GM12878 (cell line): Measurements from ENCODE around the gene KRTAP10-1. TPM values are rescaled to one million over a fixed set of nuclear protein-coding genes. Genes with fewer than 3 reads are reported as not detected.

Experiments used
- ATAC-seq: fragments of 200-7000 bp; cut with Tn5 transposase; 3 replicates; pipeline ENCODE4 v1.9.1; 2020; ENCODE audit warnings: mild to moderate bottlenecking, moderate library complexity
- BruUV-seq: library from RNA; stranded (reverse); fragments of 400-500 nt; replicated peaks from 2 replicates; lab custom pipeline; 2021; lab: Mats Ljungman, UMichigan
- CTCF ChIA-PET: fragments of 300-600 bp; sonication (Branson Sonifier 250); formaldehyde crosslinking; extraction: SDS; loops from one replicate; lab custom pipeline; 2021; ENCODE audit warnings: inconsistent platforms; lab: Yijun Ruan, JAX
- POLR2A ChIA-PET: fragments of 350-600 bp; formaldehyde crosslinking; extraction: SDS; loops from one replicate; lab custom pipeline; 2021; ENCODE audit warnings: inconsistent platforms; lab: Charles Lee
- RAD21 ChIA-PET: fragments of 300-600 bp; sonication (Branson Sonifier 250); formaldehyde crosslinking; loops from one replicate; lab custom pipeline; 2023; ENCODE audit warnings: antibody characterized with exemption; ENCODE audit not compliant: unreplicated experiment; lab: Charles Lee
- SMC1A ChIA-PET: fragments of 300-600 bp; sonication (Branson Sonifier 250); formaldehyde crosslinking; loops from one replicate; lab custom pipeline; 2023; ENCODE audit not compliant: unreplicated experiment, uncharacterized antibody; lab: Charles Lee
- DNase-seq: peaks from one replicate; pipeline ENCODE4 v3.0.0-alpha.2; 2011; ENCODE audit warnings: low read depth, low spot score
- FAIRE-seq: peaks from 3 replicates; lab custom pipeline; 2011; peaks lifted over from hg19 to GRCh38; lab: Jason Lieb, UNC
- H2AFZ ChIP-seq: 2 replicates; pipeline ENCODE4 v1.6.0; 2011; ENCODE audit warnings: low read depth, low read length, control low read depth; ENCODE audit not compliant: control insufficient read depth
- H3K27ac ChIP-seq: 2 replicates; pipeline ENCODE4 v1.5.1; 2011; ENCODE audit warnings: control low read depth; ENCODE audit not compliant: control insufficient read depth, insufficient read depth
- H3K27me3 ChIP-seq, 2 experiments: replicated peaks in 1 of 2; 2 replicates each; pipeline versions ENCODE4 v1.6.0 to v1.6.1; 2011; ENCODE audit warnings: low read length in 1 of 2; ENCODE audit not compliant: control insufficient read depth in 2 of 2, insufficient read depth in 2 of 2
- H3K36me3 ChIP-seq, 2 experiments: 2 replicates each; pipeline ENCODE4 v1.5.1; 2011; ENCODE audit warnings: low read length in 1 of 2; ENCODE audit not compliant: control insufficient read depth in 2 of 2, insufficient read depth in 2 of 2
- H3K4me1 ChIP-seq: 2 replicates; pipeline ENCODE4 v1.6.1; 2011; ENCODE audit warnings: mild to moderate bottlenecking, low read length, moderate library complexity, mixed read lengths; ENCODE audit not compliant: control insufficient read depth, insufficient read depth
- H3K4me2 ChIP-seq: 2 replicates; pipeline ENCODE4 v1.6.0; 2011; ENCODE audit warnings: control low read depth; ENCODE audit not compliant: control insufficient read depth, insufficient read depth
- H3K4me3 ChIP-seq: fragments of 200-600 bp; sonication (generic); 2 replicates; pipeline ENCODE4 v1.5.1; 2016
- H3K79me2 ChIP-seq: 2 replicates; pipeline ENCODE4 v1.6.0; 2011; ENCODE audit warnings: low read length; ENCODE audit not compliant: control insufficient read depth, insufficient read depth
- H3K9ac ChIP-seq: 2 replicates; pipeline ENCODE4 v1.8.0; 2011; ENCODE audit warnings: low read length, control low read depth, mixed read lengths; ENCODE audit not compliant: control insufficient read depth, insufficient read depth
- H3K9me3 ChIP-seq: replicated peaks from 3 replicates; pipeline ENCODE4 v1.5.1; 2011; ENCODE audit warnings: mild to moderate bottlenecking, low read length; ENCODE audit not compliant: control insufficient read depth, insufficient read depth
- H4K20me1 ChIP-seq: 2 replicates; pipeline ENCODE4 v1.6.0; 2011; ENCODE audit not compliant: control insufficient read depth, insufficient read depth
- CREB1 ChIP-seq: IDR thresholded peaks from 2 replicates; pipeline ENCODE4 v1.6.1; 2012; ENCODE audit warnings: low read depth, mild to moderate bottlenecking, inconsistent platforms
- CREM ChIP-seq: IDR thresholded peaks from 2 replicates; pipeline ENCODE4 v1.6.1; 2014; ENCODE audit warnings: antibody characterized with exemption, low read depth
- DPF2 ChIP-seq: fragments of 450-650 bp; IDR thresholded peaks from 2 replicates; pipeline ENCODE4 v1.6.1; 2017; ENCODE audit warnings: mild to moderate bottlenecking
- EGR1 ChIP-seq, 2 experiments: IDR thresholded peaks; 1 replicate in 1 of 2; 2 replicates in 1 of 2; pipeline ENCODE4 v1.6.1; 2011 to 2012; ENCODE audit warnings: low read depth in 2 of 2, low read length in 2 of 2, borderline replicate concordance in 1 of 2, mild to moderate bottlenecking in 1 of 2, moderate library complexity in 1 of 2
- MEF2B ChIP-seq: fragments of 450-650 bp; IDR thresholded peaks from 2 replicates; pipeline ENCODE4 v1.6.1; 2018; ENCODE audit warnings: mild to moderate bottlenecking, moderate library complexity; ENCODE audit not compliant: partially characterized antibody, poor library complexity, severe bottlenecking
- MTA3 ChIP-seq: IDR thresholded peaks from 2 replicates; pipeline ENCODE4 v1.6.1; 2012; ENCODE audit warnings: low read length, inconsistent platforms, borderline replicate concordance
- NFIC ChIP-seq: IDR thresholded peaks from 2 replicates; pipeline ENCODE4 v1.6.1; 2012; ENCODE audit warnings: low read depth, mild to moderate bottlenecking, inconsistent platforms, low read length, moderate library complexity
- NR2F1 ChIP-seq: fragments of 450-650 bp; conservative IDR thresholded peaks from 2 replicates; pipeline ENCODE4 v1.6.1; 2017; ENCODE audit warnings: mild to moderate bottlenecking
- RAD21 ChIP-seq: IDR thresholded peaks from 2 replicates; pipeline ENCODE4 v1.6.1; 2011; ENCODE audit warnings: mild to moderate bottlenecking, low read depth, low read length, moderate library complexity; ENCODE audit not compliant: insufficient read depth
- RUNX3 ChIP-seq: IDR thresholded peaks from 2 replicates; pipeline ENCODE4 v1.6.1; 2012; ENCODE audit warnings: low read length, inconsistent platforms
- STAT3 ChIP-seq: IDR thresholded peaks from 2 replicates; pipeline ENCODE4 v1.6.1; 2011; ENCODE audit warnings: low read depth, low read length, improper control_type of control experiment
- TCF7 ChIP-seq: IDR thresholded peaks from 2 replicates; pipeline ENCODE4 v1.6.1; 2014; ENCODE audit warnings: antibody characterized with exemption, borderline replicate concordance
- ZNF384 ChIP-seq: IDR thresholded peaks from 2 replicates; pipeline ENCODE4 v1.6.1; 2012; ENCODE audit warnings: low read depth, mild to moderate bottlenecking, low read length, improper control_type of control experiment, borderline replicate concordance
- ZZZ3 ChIP-seq: IDR thresholded peaks from 2 replicates; pipeline ENCODE4 v1.6.1; 2011; ENCODE audit warnings: low read depth; ENCODE audit not compliant: control insufficient read depth, insufficient read length
- WGBS: methylation state at CpG from one replicate; pipeline ENCODE4 v1.1.6; 2016; ENCODE audit warnings: low lambda C conversion rate; ENCODE audit not compliant: insufficient replicate concordance, insufficient coverage; ENCODE audit errors: missing lambda C conversion rate; 5-methylcytosine and 5-hydroxymethylcytosine counted together
- in situ Hi-C: fragments of 300-500 bp; cut with MboI; formaldehyde crosslinking; loops from 9 replicates; pipeline ENCODE4 v1.14.3; 2018; ENCODE audit warnings: mixed read lengths
- intact Hi-C: fragments of 100-400 bp; cut with micrococcal nuclease; formaldehyde crosslinking; loops from one replicate; pipeline ENCODE4 v1.14.2; 2022; ENCODE audit not compliant: unreplicated experiment
- polyA plus RNA-seq, 11 experiments: library from polyadenylated mRNA; depleted of rRNA in 4 of 11; unstranded in 6 of 11; stranded (reverse) in 5 of 11; fragments of >200 nt; fragmentation: Nextera tagmentation in 4 of 11; fragmentation: Illumina TruSeq in 1 of 11; extraction: Ambion mirVana in 4 of 11; extraction: Trizol in 1 of 11; gene quantifications; 1 replicate in 1 of 11; 2 replicates in 10 of 11; pipeline versions ENCODE4 v1.2.1 to v1.2.3, GENCODE V29; 2011 to 2016; ENCODE audit warnings: inconsistent platforms in 2 of 11, missing spikeins in 2 of 11, low read depth in 1 of 11
- total RNA-seq, 4 experiments: library from RNA; depleted of rRNA in 3 of 4; stranded (reverse); fragments of >200 nt in 3 of 4; fragmentation: Illumina TruSeq in 1 of 4; extraction: Trizol in 1 of 4; gene quantifications; 2 replicates each; pipeline versions ENCODE4 v1.2.1 to v1.2.3, GENCODE V29; 2013 to 2021
- TF ChIP-seq, protein P1 (sequence below): IDR thresholded peaks from 2 replicates; pipeline ENCODE4 v1.6.1; 2012; ENCODE audit warnings: low read depth, low read length, improper control_type of control experiment
- TF ChIP-seq, protein P2 (sequence below): fragments of 450-650 bp; IDR thresholded peaks from 2 replicates; pipeline ENCODE4 v1.6.1; 2017; ENCODE audit warnings: antibody characterized with exemption, mild to moderate bottlenecking, moderate library complexity
- TF ChIP-seq, protein P3 (sequence below): fragments of 450-650 bp; IDR thresholded peaks from 2 replicates; pipeline ENCODE4 v1.6.1; 2017; ENCODE audit warnings: mild to moderate bottlenecking, low read depth, inconsistent platforms; ENCODE audit not compliant: poor library complexity, severe bottlenecking

KRTAP10-1 gene
- total and polyA plus RNA-seq, 10 of the 15 experiments (the other 5 are each of a cell fraction or from before 2014, with no cell fraction given): not detected

DNA sequence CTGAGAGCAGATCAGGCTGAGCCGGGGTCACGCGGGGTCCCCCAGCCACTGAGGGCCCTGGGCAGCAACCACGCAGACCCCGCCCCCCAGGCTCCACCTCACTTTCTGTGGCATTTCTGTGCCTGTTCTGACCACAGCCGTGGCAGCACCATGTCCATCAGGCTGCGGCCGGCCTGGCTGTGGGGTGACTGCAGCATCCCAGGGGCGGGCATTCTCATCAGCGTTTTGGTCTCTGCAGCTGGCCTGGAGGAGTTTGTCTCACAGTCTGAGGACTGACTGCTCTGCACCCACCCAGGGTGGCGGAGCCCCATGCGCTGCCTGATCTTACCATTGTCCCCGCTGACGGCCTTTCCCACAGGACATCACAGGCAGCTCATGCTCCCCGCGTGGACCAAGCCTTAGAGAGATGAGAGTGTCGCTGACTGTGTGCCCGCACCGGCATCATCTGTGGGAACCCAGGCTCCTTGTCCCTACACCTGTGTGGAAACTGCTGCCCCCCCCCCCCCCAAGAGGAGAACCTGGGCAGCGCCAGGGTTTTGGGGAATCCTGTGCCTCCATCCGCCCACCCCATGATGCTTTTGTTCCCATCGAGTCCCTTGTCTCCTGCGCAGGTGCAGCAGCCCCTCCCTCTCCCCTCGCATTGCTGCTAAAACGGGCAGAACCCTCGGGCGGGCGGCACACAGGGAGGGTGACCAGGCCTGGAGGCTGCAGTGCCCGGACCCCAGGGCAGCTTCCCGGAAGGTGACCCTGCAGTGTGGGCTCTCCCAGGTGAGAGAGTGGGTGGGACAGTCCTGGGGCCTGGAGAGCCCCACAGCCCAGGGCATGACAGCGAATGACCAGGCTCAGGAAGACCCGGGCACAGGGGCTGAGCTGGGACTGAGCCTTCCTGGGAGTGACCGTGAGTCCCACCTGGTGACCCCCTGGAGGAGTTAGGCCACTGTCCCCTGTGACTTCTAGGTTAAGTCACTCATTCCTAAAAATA is 1.8 kb downstream of the KRTAP10-1 start:
- BruUV-seq: no TSS peak
- RAD21 ChIA-PET: no interaction called here
- no peak for TF ChIP-seq MEF2B
- TF ChIP-seq, protein P1, sequence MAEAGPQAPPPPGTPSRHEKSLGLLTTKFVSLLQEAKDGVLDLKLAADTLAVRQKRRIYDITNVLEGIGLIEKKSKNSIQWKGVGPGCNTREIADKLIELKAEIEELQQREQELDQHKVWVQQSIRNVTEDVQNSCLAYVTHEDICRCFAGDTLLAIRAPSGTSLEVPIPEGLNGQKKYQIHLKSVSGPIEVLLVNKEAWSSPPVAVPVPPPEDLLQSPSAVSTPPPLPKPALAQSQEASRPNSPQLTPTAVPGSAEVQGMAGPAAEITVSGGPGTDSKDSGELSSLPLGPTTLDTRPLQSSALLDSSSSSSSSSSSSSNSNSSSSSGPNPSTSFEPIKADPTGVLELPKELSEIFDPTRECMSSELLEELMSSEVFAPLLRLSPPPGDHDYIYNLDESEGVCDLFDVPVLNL: no peak
- no peak for TF ChIP-seq CREB1
- TF ChIP-seq NR2F1: no peak
- TF ChIP-seq, protein P2, sequence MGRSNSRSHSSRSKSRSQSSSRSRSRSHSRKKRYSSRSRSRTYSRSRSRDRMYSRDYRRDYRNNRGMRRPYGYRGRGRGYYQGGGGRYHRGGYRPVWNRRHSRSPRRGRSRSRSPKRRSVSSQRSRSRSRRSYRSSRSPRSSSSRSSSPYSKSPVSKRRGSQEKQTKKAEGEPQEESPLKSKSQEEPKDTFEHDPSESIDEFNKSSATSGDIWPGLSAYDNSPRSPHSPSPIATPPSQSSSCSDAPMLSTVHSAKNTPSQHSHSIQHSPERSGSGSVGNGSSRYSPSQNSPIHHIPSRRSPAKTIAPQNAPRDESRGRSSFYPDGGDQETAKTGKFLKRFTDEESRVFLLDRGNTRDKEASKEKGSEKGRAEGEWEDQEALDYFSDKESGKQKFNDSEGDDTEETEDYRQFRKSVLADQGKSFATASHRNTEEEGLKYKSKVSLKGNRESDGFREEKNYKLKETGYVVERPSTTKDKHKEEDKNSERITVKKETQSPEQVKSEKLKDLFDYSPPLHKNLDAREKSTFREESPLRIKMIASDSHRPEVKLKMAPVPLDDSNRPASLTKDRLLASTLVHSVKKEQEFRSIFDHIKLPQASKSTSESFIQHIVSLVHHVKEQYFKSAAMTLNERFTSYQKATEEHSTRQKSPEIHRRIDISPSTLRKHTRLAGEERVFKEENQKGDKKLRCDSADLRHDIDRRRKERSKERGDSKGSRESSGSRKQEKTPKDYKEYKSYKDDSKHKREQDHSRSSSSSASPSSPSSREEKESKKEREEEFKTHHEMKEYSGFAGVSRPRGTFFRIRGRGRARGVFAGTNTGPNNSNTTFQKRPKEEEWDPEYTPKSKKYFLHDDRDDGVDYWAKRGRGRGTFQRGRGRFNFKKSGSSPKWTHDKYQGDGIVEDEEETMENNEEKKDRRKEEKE: no peak
- no peak for TF ChIP-seq EGR1 (IDR thresholded peaks at IDR 0.05; ENCODE audit: borderline replicate concordance in 1 of 2, low read depth in 2 of 2, low read length in 2 of 2)
- TF ChIP-seq TCF7: no peak
- TF ChIP-seq, protein P3, sequence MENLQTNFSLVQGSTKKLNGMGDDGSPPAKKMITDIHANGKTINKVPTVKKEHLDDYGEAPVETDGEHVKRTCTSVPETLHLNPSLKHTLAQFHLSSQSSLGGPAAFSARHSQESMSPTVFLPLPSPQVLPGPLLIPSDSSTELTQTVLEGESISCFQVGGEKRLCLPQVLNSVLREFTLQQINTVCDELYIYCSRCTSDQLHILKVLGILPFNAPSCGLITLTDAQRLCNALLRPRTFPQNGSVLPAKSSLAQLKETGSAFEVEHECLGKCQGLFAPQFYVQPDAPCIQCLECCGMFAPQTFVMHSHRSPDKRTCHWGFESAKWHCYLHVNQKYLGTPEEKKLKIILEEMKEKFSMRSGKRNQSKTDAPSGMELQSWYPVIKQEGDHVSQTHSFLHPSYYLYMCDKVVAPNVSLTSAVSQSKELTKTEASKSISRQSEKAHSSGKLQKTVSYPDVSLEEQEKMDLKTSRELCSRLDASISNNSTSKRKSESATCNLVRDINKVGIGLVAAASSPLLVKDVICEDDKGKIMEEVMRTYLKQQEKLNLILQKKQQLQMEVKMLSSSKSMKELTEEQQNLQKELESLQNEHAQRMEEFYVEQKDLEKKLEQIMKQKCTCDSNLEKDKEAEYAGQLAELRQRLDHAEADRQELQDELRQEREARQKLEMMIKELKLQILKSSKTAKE: no peak
- no peak for TF ChIP-seq STAT3
- TF ChIP-seq NFIC: no peak
- no peak for TF ChIP-seq DPF2
- TF ChIP-seq RAD21: no peak
- TF ChIP-seq ZZZ3: no peak
- TF ChIP-seq ZNF384: no peak
- no peak for TF ChIP-seq MTA3
- TF ChIP-seq CREM: no peak
- TF ChIP-seq RUNX3: no peak
- TF ChIP-seq, all 136 proteins: peak for 0
- no peaks in the 10 kb centered on the region; the same call in 2 of the 3 replicates for H3K9me3 ChIP-seq
- H3K4me3 ChIP-seq: no peak overlapping the region
- no peaks in the 10 kb centered on the region for H3K27me3 ChIP-seq
- no peaks in the 10 kb centered on the region for H4K20me1 ChIP-seq
- 61% methylated on average over 31 of the region's 33 CpGs for WGBS
- ChIA-PET POLR2A (no interaction called here), CTCF (no interaction called here), SMC1A (no interaction called here)
- no peaks in the 10 kb centered on the region for H3K79me2 ChIP-seq
- no peak overlapping the region for H3K9ac ChIP-seq
- no peaks in the 10 kb centered on the region for H3K4me1 ChIP-seq
- no peak for FAIRE-seq
- in situ Hi-C loops: no loop called here
- DNase-seq: no peak
- intact Hi-C loops: no loop called here
- no peak overlapping the region for H2AFZ ChIP-seq
- H3K27ac ChIP-seq: no peak overlapping the region
- no peak overlapping the region for H3K4me2 ChIP-seq
- no peaks in the 10 kb centered on the region for H3K36me3 ChIP-seq
- no peak for ATAC-seq
